Right lobe of liver (tissue), 6 donors: ENCODE data around the gene MRFAP1L1. TPM values are rescaled to one million over a fixed set of nuclear protein-coding genes. Genes with fewer than 3 reads are reported as not detected.

Experiments used
- ATAC-seq, 4 donors: fragments of 200-7000 bp; cut with Tn5 transposase; one replicate each; pipeline ENCODE4 v1.9.1; 2020; ENCODE audit warnings: mild to moderate bottlenecking in 4 of 4, moderate library complexity in 4 of 4
- DNase-seq, 3 donors: peaks; one replicate each; pipeline ENCODE4 v3.0.0-alpha.2; 2020
- H3K27ac ChIP-seq, 3 donors: fragments of 200-600 bp; one replicate each; pipeline ENCODE4 v1.8.0; 2022
- H3K27me3 ChIP-seq, 2 donors: fragments of 200-600 bp; one replicate each; pipeline ENCODE4 v1.8.0; 2022
- H3K36me3 ChIP-seq, 4 donors: fragments of 200-600 bp; sonication (generic) in 1 of 4; one replicate each; pipeline versions ENCODE4 v1.5.1 to v1.8.0; 2017 to 2022; ENCODE audit warnings: control low read depth in 1 of 4
- H3K4me1 ChIP-seq, 4 donors: fragments of 200-600 bp; sonication (generic) in 1 of 4; one replicate each; pipeline versions ENCODE4 v1.5.1 to v1.8.0; 2017 to 2022; ENCODE audit warnings: control low read depth in 1 of 4
- H3K4me3 ChIP-seq, 3 donors: fragments of 200-600 bp; one replicate each; pipeline ENCODE4 v1.8.0; 2022
- H3K9me3 ChIP-seq, 4 donors: fragments of 200-600 bp; sonication (generic) in 1 of 4; one replicate each; pipeline versions ENCODE4 v1.5.1 to v1.8.0; 2017 to 2022; ENCODE audit warnings: control low read depth in 1 of 4
- POLR2A ChIP-seq: fragments of 450-650 bp; IDR thresholded peaks from one replicate; pipeline ENCODE4 v1.6.1; 2017; ENCODE audit warnings: antibody characterized with exemption, mild to moderate bottlenecking
- WGBS: methylation state at CpG from one replicate; pipeline ENCODE4 v1.1.6; 2018; ENCODE audit warnings: low coverage, low lambda C conversion rate; ENCODE audit not compliant: insufficient coverage; ENCODE audit errors: missing lambda C conversion rate; 5-methylcytosine and 5-hydroxymethylcytosine counted together
- intact Hi-C, 2 donors: fragments of 100-400 bp; cut with DNase I; formaldehyde crosslinking; loops; one replicate each; pipeline versions ENCODE4 v1.11.2 to v1.14.1; 2022
- total RNA-seq, 6 experiments: library from RNA; depleted of rRNA in 2 of 6; stranded (reverse); fragments of >200 nt in 2 of 6; fragmentation: NEBNext Ultra II Directional in 3 of 6; extraction: Animal tissue kit (Norgen Biotek cat#: 25700) in 3 of 6; gene quantifications; one replicate each; pipeline versions ENCODE4 v1.1.0 to v1.2.4, GENCODE V29; 2016 to 2023
- TF ChIP-seq, protein P1 (sequence below), 4 donors: fragments of 200-600 bp in 3 of 4; fragments of 450-650 bp in 1 of 4; IDR thresholded peaks; one replicate each; pipeline versions ENCODE4 v1.5.1 to v1.8.0; 2016 to 2022; ENCODE audit warnings: antibody characterized with exemption in 4 of 4, mild to moderate bottlenecking in 2 of 4
- donor health status: DM: no; HTN: yes; CAD: no.
- donor health status: DM: no; HTN: no; CAD: no.
- donor health status: DM: no; HTN: no; CAD: no.
- donor health status: DM: no; HTN: yes; CAD: no.
- donor health status: DM: no; HTN: yes; CAD: no.

Gene MRFAP1L1
- total RNA-seq, 6 experiments from 2014 or later, result 18.9 to 30.7 (median 28.4) TPM

DNA sequence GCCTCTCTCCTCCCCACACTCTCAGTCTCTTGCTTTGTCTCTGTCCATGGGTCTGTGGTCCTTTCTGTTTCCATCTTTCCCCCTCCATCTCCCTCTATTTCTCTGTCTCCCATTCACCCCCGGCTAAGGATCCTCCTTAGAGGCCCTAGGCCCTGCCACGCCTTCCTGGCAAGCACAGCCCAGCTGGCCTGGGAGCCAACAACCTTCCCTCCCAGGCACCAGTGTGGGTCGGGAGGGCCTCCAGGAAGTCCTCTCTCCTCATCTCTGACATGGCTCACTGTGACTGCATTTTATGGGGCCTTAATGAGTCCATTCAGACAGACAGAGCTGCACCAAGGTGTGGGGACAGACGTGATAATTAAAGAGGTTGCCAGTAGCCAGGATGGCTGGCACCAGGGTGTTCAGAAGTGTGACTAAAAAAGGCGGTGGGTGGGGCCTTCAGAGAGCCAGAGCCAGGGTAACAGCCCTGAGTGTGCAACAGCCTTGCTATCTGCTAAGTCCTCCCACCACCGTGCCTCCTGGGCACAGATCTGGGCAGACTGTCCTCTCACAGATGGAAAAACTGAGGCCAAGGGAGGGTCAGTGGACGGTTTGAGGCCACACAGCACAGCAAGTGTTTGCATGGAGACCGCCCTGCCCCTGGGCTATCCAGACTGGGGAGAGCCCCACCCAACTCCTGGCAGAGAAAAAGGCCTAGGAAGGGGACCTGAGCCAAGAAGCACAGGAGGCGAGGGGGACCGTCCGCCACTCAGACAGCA lies 37.8 kb upstream of the MRFAP1L1 start:
- Histone ChIP-seq H3K4me3 (no peak overlapping the region), H3K27me3 (no peaks in the 10 kb centered on the region), H3K4me1 (peaks cover 0 to 57% (median 29%) of the 10 kb centered on the region in 4 donors), H3K36me3 (no peaks in the 10 kb centered on the region), H3K9me3 (no peaks in the 10 kb centered on the region), H3K27ac (peak overlapping the region in 2 of 3 donors; percentile 39 to 66)
- 13% methylated on average over 4 of the region's 11 CpGs for WGBS
- no peak for TF ChIP-seq POLR2A
- TF ChIP-seq, protein P1, sequence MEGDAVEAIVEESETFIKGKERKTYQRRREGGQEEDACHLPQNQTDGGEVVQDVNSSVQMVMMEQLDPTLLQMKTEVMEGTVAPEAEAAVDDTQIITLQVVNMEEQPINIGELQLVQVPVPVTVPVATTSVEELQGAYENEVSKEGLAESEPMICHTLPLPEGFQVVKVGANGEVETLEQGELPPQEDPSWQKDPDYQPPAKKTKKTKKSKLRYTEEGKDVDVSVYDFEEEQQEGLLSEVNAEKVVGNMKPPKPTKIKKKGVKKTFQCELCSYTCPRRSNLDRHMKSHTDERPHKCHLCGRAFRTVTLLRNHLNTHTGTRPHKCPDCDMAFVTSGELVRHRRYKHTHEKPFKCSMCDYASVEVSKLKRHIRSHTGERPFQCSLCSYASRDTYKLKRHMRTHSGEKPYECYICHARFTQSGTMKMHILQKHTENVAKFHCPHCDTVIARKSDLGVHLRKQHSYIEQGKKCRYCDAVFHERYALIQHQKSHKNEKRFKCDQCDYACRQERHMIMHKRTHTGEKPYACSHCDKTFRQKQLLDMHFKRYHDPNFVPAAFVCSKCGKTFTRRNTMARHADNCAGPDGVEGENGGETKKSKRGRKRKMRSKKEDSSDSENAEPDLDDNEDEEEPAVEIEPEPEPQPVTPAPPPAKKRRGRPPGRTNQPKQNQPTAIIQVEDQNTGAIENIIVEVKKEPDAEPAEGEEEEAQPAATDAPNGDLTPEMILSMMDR (IDR thresholded peaks at IDR 0.05), result no peak
- ATAC-seq (peak; percentile 36 to 50 (median 42)), DNase-seq (peak; percentile 68 to 82 (median 79))
- intact Hi-C loops, result no loop called here

DNA sequence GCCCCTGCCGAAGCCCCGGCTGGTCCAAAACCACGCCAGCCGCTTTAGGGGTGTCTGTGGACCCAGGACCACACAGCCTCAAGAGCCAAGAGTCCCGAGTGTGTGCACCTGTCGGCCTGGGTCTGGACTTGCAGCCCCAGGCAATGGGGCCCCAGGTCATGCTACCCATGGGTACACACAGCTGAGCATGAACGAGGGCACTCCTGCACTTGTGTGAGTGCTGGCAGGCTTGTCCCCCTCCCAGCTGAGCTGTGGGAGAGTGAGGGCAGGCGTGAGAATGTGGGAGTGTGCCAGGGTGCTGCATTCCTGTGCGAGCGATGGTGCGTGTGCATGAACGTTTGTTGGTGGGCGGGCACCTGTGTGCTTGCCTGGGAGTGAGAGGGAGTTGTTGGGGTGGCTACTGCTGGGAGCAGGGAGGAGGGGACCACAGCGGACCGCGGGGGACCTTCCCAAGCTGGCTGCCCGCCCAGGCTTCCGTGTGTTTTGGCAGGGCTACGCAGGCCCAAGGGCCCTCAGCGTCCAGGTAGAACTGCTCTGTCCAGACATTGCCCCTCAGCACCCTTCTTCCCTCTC lies 37.1 kb upstream of the MRFAP1L1 start:
- H3K4me3 ChIP-seq, result no peak overlapping the region
- H3K27ac ChIP-seq, result peak overlapping the region in 2 of 3 donors; percentile 39 to 66
- H3K4me1 ChIP-seq, result peaks cover 0 to 51% (median 26%) of the 10 kb centered on the region in 4 donors
- WGBS, result 20% methylated on average over 6 of the region's 20 CpGs
- H3K36me3 ChIP-seq, result no peaks in the 10 kb centered on the region
- intact Hi-C loops, result no loop called here
- TF ChIP-seq POLR2A, result no peak
- TF ChIP-seq, protein P1 (IDR thresholded peaks at IDR 0.05), result no peak
- DNase-seq (peak; percentile 73 to 90 (median 86)), ATAC-seq (peak; percentile 42 to 60 (median 50))
- H3K9me3 ChIP-seq, result no peaks in the 10 kb centered on the region
- H3K27me3 ChIP-seq, result no peaks in the 10 kb centered on the region

- no peaks in the 10 kb centered on the region for H3K36me3 ChIP-seq
- no peak overlapping the region for H3K27ac ChIP-seq
- H3K27me3 ChIP-seq, result no peaks in the 10 kb centered on the region
- no peaks in the 10 kb centered on the region for H3K9me3 ChIP-seq
- no peak for TF ChIP-seq POLR2A
- TF ChIP-seq, protein P1 (IDR thresholded peaks at IDR 0.05), result no peak
- DNase-seq (peak in 1 of 3 donors; percentile 44), ATAC-seq (no peak)
- no peak overlapping the region for H3K4me3 ChIP-seq
- 50% methylated on average over 1 of the region's 11 CpGs for WGBS
- intact Hi-C loops, result no loop called here
- peaks cover 0 to 16% (median 7%) of the 10 kb centered on the region in 4 donors for H3K4me1 ChIP-seq
These were observed 33.3 kb upstream of the MRFAP1L1 start for GRCh38 chr4:6742989-6743388.

- intact Hi-C loops, result no loop called here
These were observed 32.8 kb upstream of the MRFAP1L1 start for GRCh38 chr4:6742507-6742906.

More at GRCh38 chr4:6742507-6742906, 32.8 kb upstream of the MRFAP1L1 start:
- Histone ChIP-seq H3K36me3 (no peaks in the 10 kb centered on the region), H3K4me3 (no peak overlapping the region), H3K9me3 (no peaks in the 10 kb centered on the region), H3K27me3 (no peaks in the 10 kb centered on the region), H3K27ac (no peak overlapping the region), H3K4me1 (peaks cover 0 to 11% (median 5%) of the 10 kb centered on the region in 4 donors)
- ATAC-seq (no peak), DNase-seq (no peak)
- TF ChIP-seq, protein P1 (IDR thresholded peaks at IDR 0.05), result no peak
- TF ChIP-seq POLR2A, result no peak
- 58% methylated on average over 2 of the region's 2 CpGs for WGBS
